ENCODE results near the gene CLEC4C.

Gene CLEC4C

GRCh38 chr12:7756993-7757392, 9.8 kb upstream of the CLEC4C start:
- TF ChIP-seq POLR2AphosphoS5 (IDR thresholded peaks at IDR 0.05; ENCODE audit: low read depth, low read length): no peak
- no peak for TF ChIP-seq TAF1 (IDR thresholded peaks at IDR 0.05; ENCODE audit: borderline replicate concordance, insufficient read depth, low read length)
- TF ChIP-seq REST (IDR thresholded peaks at IDR 0.05; ENCODE audit: insufficient read depth in 1 of 2, low read depth in 2 of 2, low read length in 2 of 2): no peak
- TF ChIP-seq SIN3A (IDR thresholded peaks at IDR 0.05; ENCODE audit: borderline replicate concordance, insufficient read depth, low read length): no peak
- no peak for TF ChIP-seq FOXP2 (optimal IDR thresholded peaks at IDR 0.05; ENCODE audit: borderline replicate concordance, extremely low read depth, extremely low read length, insufficient read depth)

GRCh38 chr12:7751394-7751793, 4.2 kb upstream of the CLEC4C start:
- TF ChIP-seq REST (IDR thresholded peaks at IDR 0.05; ENCODE audit: insufficient read depth in 1 of 2, low read depth in 2 of 2, low read length in 2 of 2) (no peak), TAF1 (IDR thresholded peaks at IDR 0.05; ENCODE audit: borderline replicate concordance, insufficient read depth, low read length) (no peak), SIN3A (IDR thresholded peaks at IDR 0.05; ENCODE audit: borderline replicate concordance, insufficient read depth, low read length) (no peak), POLR2AphosphoS5 (IDR thresholded peaks at IDR 0.05; ENCODE audit: low read depth, low read length) (no peak), FOXP2 (optimal IDR thresholded peaks at IDR 0.05; ENCODE audit: borderline replicate concordance, extremely low read depth, extremely low read length, insufficient read depth) (no peak)

GRCh38 chr12:7750350-7750749, 3.2 kb upstream of the CLEC4C start:
- TF ChIP-seq TAF1 (IDR thresholded peaks at IDR 0.05; ENCODE audit: borderline replicate concordance, insufficient read depth, low read length): no peak
- no peak for TF ChIP-seq SIN3A (IDR thresholded peaks at IDR 0.05; ENCODE audit: borderline replicate concordance, insufficient read depth, low read length)
- no peak for TF ChIP-seq REST (IDR thresholded peaks at IDR 0.05; ENCODE audit: insufficient read depth in 1 of 2, low read depth in 2 of 2, low read length in 2 of 2)
- TF ChIP-seq FOXP2 (optimal IDR thresholded peaks at IDR 0.05; ENCODE audit: borderline replicate concordance, extremely low read depth, extremely low read length, insufficient read depth): no peak
- no peak for TF ChIP-seq POLR2AphosphoS5 (IDR thresholded peaks at IDR 0.05; ENCODE audit: low read depth, low read length)

GRCh38 chr12:7749442-7749841, 2.3 kb upstream of the CLEC4C start:
- TF ChIP-seq REST (IDR thresholded peaks at IDR 0.05; ENCODE audit: insufficient read depth in 1 of 2, low read depth in 2 of 2, low read length in 2 of 2) (no peak), TAF1 (IDR thresholded peaks at IDR 0.05; ENCODE audit: borderline replicate concordance, insufficient read depth, low read length) (no peak), FOXP2 (optimal IDR thresholded peaks at IDR 0.05; ENCODE audit: borderline replicate concordance, extremely low read depth, extremely low read length, insufficient read depth) (no peak), POLR2AphosphoS5 (IDR thresholded peaks at IDR 0.05; ENCODE audit: low read depth, low read length) (no peak), SIN3A (IDR thresholded peaks at IDR 0.05; ENCODE audit: borderline replicate concordance, insufficient read depth, low read length) (no peak)

- TF ChIP-seq REST (IDR thresholded peaks at IDR 0.05; ENCODE audit: insufficient read depth in 1 of 2, low read depth in 2 of 2, low read length in 2 of 2): no peak
- TF ChIP-seq FOXP2 (optimal IDR thresholded peaks at IDR 0.05; ENCODE audit: borderline replicate concordance, extremely low read depth, extremely low read length, insufficient read depth): no peak
- no peak for TF ChIP-seq POLR2AphosphoS5 (IDR thresholded peaks at IDR 0.05; ENCODE audit: low read depth, low read length)
- no peak for TF ChIP-seq TAF1 (IDR thresholded peaks at IDR 0.05; ENCODE audit: borderline replicate concordance, insufficient read depth, low read length)
- TF ChIP-seq SIN3A (IDR thresholded peaks at IDR 0.05; ENCODE audit: borderline replicate concordance, insufficient read depth, low read length): no peak
Observed at GRCh38 chr12:7748852-7749251, 1.7 kb upstream of the CLEC4C start.
